HEK293 (cell line): ENCODE results near the gene PHF5A.

Experiments used
- CTCF ChIA-PET: fragments of 350-600 bp; formaldehyde crosslinking; extraction: SDS; loops from one replicate; lab custom pipeline; 2021; ENCODE audit warnings: antibody characterized with exemption; lab: Yijun Ruan, JAX
- POLR2A ChIA-PET: fragments of 300-600 bp; formaldehyde crosslinking; extraction: SDS; loops from one replicate; lab custom pipeline; 2020; ENCODE audit warnings: antibody characterized with exemption, inconsistent platforms; lab: Yijun Ruan, JAX
- H3K27ac ChIP-seq: fragments of 200-500 bp; sonication (Bioruptor generic); 2 replicates; pipeline ENCODE4 v1.5.1; 2014; ENCODE audit warnings: low read depth, low read length, control low read depth, inconsistent platforms; ENCODE audit errors: extremely low read depth
- H3K36me3 ChIP-seq, 2 experiments: fragments of 200-500 bp in 1 of 2; sonication (Bioruptor generic) in 1 of 2; 1 replicate in 1 of 2; 2 replicates in 1 of 2; pipeline ENCODE4 v1.5.1; 2014 to 2017; ENCODE audit warnings: inconsistent platforms in 2 of 2, low read length in 2 of 2; ENCODE audit not compliant: control insufficient read depth in 2 of 2, insufficient read depth in 1 of 2
- H3K4me1 ChIP-seq: fragments of 200-500 bp; sonication (Bioruptor generic); 2 replicates; pipeline ENCODE4 v1.5.1; 2014; ENCODE audit warnings: mild to moderate bottlenecking, low read length, inconsistent platforms; ENCODE audit not compliant: control insufficient read depth, insufficient read depth
- H3K4me3 ChIP-seq: 2 replicates; pipeline ENCODE4 v1.5.1; 2011; ENCODE audit warnings: low read depth, mild to moderate bottlenecking, control low read depth, low read length, moderate library complexity
- H3K9me3 ChIP-seq: fragments of 200-500 bp; sonication (Bioruptor generic); 2 replicates; pipeline ENCODE4 v1.5.1; 2014; ENCODE audit warnings: low read depth, low read length, inconsistent platforms; ENCODE audit not compliant: control insufficient read depth, insufficient read depth
- INSM2 ChIP-seq: fragments of 450-650 bp; formaldehyde crosslinking; IDR thresholded peaks from 2 replicates; pipeline ENCODE4 v1.5.1; 2016; ENCODE audit warnings: missing biosample characterization, missing genetic modification characterization
- MYNN ChIP-seq: fragments of 450-650 bp; formaldehyde crosslinking; IDR thresholded peaks from 2 replicates; pipeline ENCODE4 v1.5.1; 2016; ENCODE audit warnings: missing biosample characterization, missing genetic modification characterization, borderline replicate concordance
- MZF1 ChIP-seq: fragments of 450-650 bp; formaldehyde crosslinking; IDR thresholded peaks from 2 replicates; pipeline ENCODE4 v1.5.1; 2017; ENCODE audit warnings: missing biosample characterization, missing genetic modification characterization, borderline replicate concordance
- OSR2 ChIP-seq: fragments of 450-650 bp; formaldehyde crosslinking; IDR thresholded peaks from 2 replicates; pipeline ENCODE4 v1.5.1; 2016; ENCODE audit warnings: missing biosample characterization, missing genetic modification characterization
- PRDM4 ChIP-seq: fragments of 450-650 bp; formaldehyde crosslinking; IDR thresholded peaks from 2 replicates; pipeline ENCODE4 v1.5.1; 2017; ENCODE audit warnings: missing biosample characterization, missing genetic modification characterization
- PRDM6 ChIP-seq: fragments of 450-650 bp; formaldehyde crosslinking; IDR thresholded peaks from 2 replicates; pipeline ENCODE4 v1.5.1; 2017; ENCODE audit warnings: missing biosample characterization, missing genetic modification characterization
- REPIN1 ChIP-seq: fragments of 450-650 bp; formaldehyde crosslinking; IDR thresholded peaks from 2 replicates; pipeline ENCODE4 v1.5.1; 2017; ENCODE audit warnings: missing biosample characterization, missing genetic modification characterization, low read depth
- ZBTB6 ChIP-seq: fragments of 450-650 bp; formaldehyde crosslinking; IDR thresholded peaks from 2 replicates; pipeline ENCODE4 v1.5.1; 2017; ENCODE audit warnings: missing biosample characterization, missing genetic modification characterization
- ZNF121 ChIP-seq: fragments of 450-650 bp; formaldehyde crosslinking; IDR thresholded peaks from 2 replicates; pipeline ENCODE4 v1.5.1; 2016; ENCODE audit warnings: missing biosample characterization, missing genetic modification characterization
- ZNF174 ChIP-seq: fragments of 450-650 bp; formaldehyde crosslinking; IDR thresholded peaks from 2 replicates; pipeline ENCODE4 v1.5.0; 2017; ENCODE audit warnings: missing biosample characterization, mild to moderate bottlenecking, missing genetic modification characterization
- ZNF175 ChIP-seq: fragments of 450-650 bp; formaldehyde crosslinking; IDR thresholded peaks from 2 replicates; pipeline ENCODE4 v1.5.1; 2016; ENCODE audit warnings: missing biosample characterization, missing genetic modification characterization
- ZNF23 ChIP-seq: fragments of 450-650 bp; formaldehyde crosslinking; IDR thresholded peaks from 2 replicates; pipeline ENCODE4 v1.5.1; 2016; ENCODE audit warnings: missing biosample characterization, missing genetic modification characterization, borderline replicate concordance
- ZNF239 ChIP-seq: fragments of 450-650 bp; formaldehyde crosslinking; IDR thresholded peaks from 2 replicates; pipeline ENCODE4 v1.5.1; 2016; ENCODE audit warnings: missing biosample characterization, missing genetic modification characterization
- ZNF513 ChIP-seq: fragments of 450-650 bp; IDR thresholded peaks from 2 replicates; pipeline ENCODE4 v1.5.1; 2018; ENCODE audit warnings: missing biosample characterization, missing genetic modification characterization
- ZNF555 ChIP-seq: fragments of 450-650 bp; formaldehyde crosslinking; conservative IDR thresholded peaks from 2 replicates; pipeline ENCODE4 v1.5.1; 2017; ENCODE audit warnings: missing biosample characterization, mild to moderate bottlenecking, missing genetic modification characterization, inconsistent platforms
- ZNF629 ChIP-seq: fragments of 450-650 bp; formaldehyde crosslinking; IDR thresholded peaks from 2 replicates; pipeline ENCODE4 v1.5.1; 2017; ENCODE audit warnings: missing biosample characterization, missing genetic modification characterization
- ZNF645 ChIP-seq: fragments of 450-650 bp; formaldehyde crosslinking; IDR thresholded peaks from 2 replicates; pipeline ENCODE4; 2016; ENCODE audit warnings: missing biosample characterization, missing genetic modification characterization
- ZNF660 ChIP-seq: fragments of 450-650 bp; IDR thresholded peaks from 2 replicates; pipeline ENCODE4 v1.5.1; 2018; ENCODE audit warnings: missing biosample characterization, mild to moderate bottlenecking, missing genetic modification characterization
- ZNF670 ChIP-seq: fragments of 450-650 bp; formaldehyde crosslinking; IDR thresholded peaks from 2 replicates; pipeline ENCODE4 v1.5.1; 2016; ENCODE audit warnings: missing biosample characterization, missing genetic modification characterization, low read depth
- ZNF677 ChIP-seq: fragments of 450-650 bp; IDR thresholded peaks from 2 replicates; pipeline ENCODE4 v1.5.0; 2018; ENCODE audit warnings: missing biosample characterization, mild to moderate bottlenecking, missing genetic modification characterization, moderate library complexity
- ZNF707 ChIP-seq: fragments of 450-650 bp; formaldehyde crosslinking; IDR thresholded peaks from 2 replicates; pipeline ENCODE4 v1.5.1; 2016; ENCODE audit warnings: missing biosample characterization, missing genetic modification characterization
- ZNF768 ChIP-seq: fragments of 450-650 bp; formaldehyde crosslinking; IDR thresholded peaks from 2 replicates; pipeline ENCODE4 v1.5.1; 2018; ENCODE audit warnings: missing biosample characterization, mild to moderate bottlenecking, missing genetic modification characterization
- ZNF776 ChIP-seq: fragments of 450-650 bp; formaldehyde crosslinking; IDR thresholded peaks from 2 replicates; pipeline ENCODE4 v1.5.0; 2017; ENCODE audit warnings: missing biosample characterization, missing genetic modification characterization, borderline replicate concordance
- ZNF791 ChIP-seq: fragments of 450-650 bp; formaldehyde crosslinking; IDR thresholded peaks from 2 replicates; pipeline ENCODE4 v1.5.1; 2016; ENCODE audit warnings: missing biosample characterization, missing genetic modification characterization

The PHF5A gene

GRCh38 chr22:41488076-41488475 lies 19.6 kb upstream of the PHF5A start:
- ChIA-PET CTCF (interaction anchor here (0.6 to 1.0 kb wide), 2 partner anchors 88 to 565 kb away, joined by 3 to 5 read pairs; no protein-coding TSS in a partner anchor), POLR2A (interaction anchor here (1.7 kb wide), 1 partner anchor 42 kb away, joined by 5 read pairs; the partner anchor contains the start of gene TOB2)
- TF ChIP-seq ZNF768 (no peak), PRDM6 (tag by site-specific recombination) (no peak), ZNF670 (no peak), ZNF776 (tag by site-specific recombination) (no peak), ZBTB6 (no peak), MZF1 (tag by site-specific recombination) (no peak), ZNF174 (tag by site-specific recombination) (no peak), OSR2 (tag by site-specific recombination) (no peak), ZNF677 (tag by site-specific recombination) (no peak), PRDM4 (tag by site-specific recombination) (no peak), ZNF791 (tag by site-specific recombination) (no peak), ZNF239 (tag by site-specific recombination) (no peak)
- Histone ChIP-seq H3K27ac (no peak overlapping the region), H3K9me3 (no peaks in the 10 kb centered on the region), H3K4me1 (peaks cover 25% of the 10 kb centered on the region), H3K36me3 (no peaks in the 10 kb centered on the region; a peak in 1 of 3 replicates), H3K4me3 (no peak overlapping the region)

GRCh38 chr22:41487037-41487935 lies 18.8 kb upstream of the PHF5A start:
- Histone ChIP-seq H3K36me3 (no peaks in the 10 kb centered on the region; a peak in 1 of 3 replicates), H3K9me3 (no peaks in the 10 kb centered on the region), H3K4me3 (no peak overlapping the region), H3K4me1 (peaks cover 25% of the 10 kb centered on the region), H3K27ac (no peak overlapping the region)
- CTCF ChIA-PET = interaction anchor here (0.6 to 1.0 kb wide), 4 partner anchors 10 to 922 kb away, joined by 3 to 5 read pairs (median 4); no protein-coding TSS in a partner anchor
- POLR2A ChIA-PET = no interaction called here
- TF ChIP-seq ZNF660 (tag by site-specific recombination) (no peak), ZNF629 (no peak), ZNF645 (tag by site-specific recombination) (no peak), ZNF175 (tag by site-specific recombination) (no peak), REPIN1 (no peak), ZNF707 (tag by site-specific recombination) (no peak), ZNF555 (tag by site-specific recombination) (no peak), ZNF791 (tag by site-specific recombination) (no peak), ZNF670 (no peak), ZNF513 (tag by site-specific recombination) (no peak), INSM2 (no peak), ZNF121 (tag by site-specific recombination) (no peak), ZNF23 (no peak), MYNN (tag by site-specific recombination) (no peak)
